B cell (primary cell): Measurements from ENCODE around the gene DYNC1I1.

Experiments used
- EZH2 ChIP-seq: IDR thresholded peaks from 2 replicates; pipeline ENCODE4 v1.6.1; 2012; ENCODE audit warnings: borderline replicate concordance, low read depth, mild to moderate bottlenecking, moderate library complexity, low read length; ENCODE audit not compliant: insufficient read depth, poor library complexity, severe bottlenecking
- TF ChIP-seq, protein P1 (sequence below): fragments of 200-600 bp; IDR thresholded peaks from one replicate; pipeline ENCODE4 v1.8.0; 2022; ENCODE audit warnings: antibody characterized with exemption, mild to moderate bottlenecking

DNA sequence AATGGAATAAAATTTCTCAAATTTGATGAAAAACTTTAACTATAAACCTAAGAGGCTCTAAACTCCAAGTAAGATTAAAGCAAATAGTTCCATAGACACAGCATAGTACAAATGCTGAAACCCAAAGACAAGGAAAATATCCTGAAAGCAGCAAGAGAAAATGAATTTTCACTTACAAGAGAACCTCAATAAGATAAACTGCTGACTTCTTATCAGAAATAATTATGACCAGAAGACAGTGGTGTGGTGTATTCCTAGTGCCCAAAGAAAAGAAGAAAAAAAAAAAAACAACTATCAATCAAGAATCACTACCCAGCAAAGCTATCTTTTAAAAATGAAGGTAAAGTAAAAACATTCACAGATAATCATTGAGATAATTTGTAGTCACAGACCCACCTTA is 106.3 kb downstream of the DYNC1I1 start:
- TF ChIP-seq, protein P1, sequence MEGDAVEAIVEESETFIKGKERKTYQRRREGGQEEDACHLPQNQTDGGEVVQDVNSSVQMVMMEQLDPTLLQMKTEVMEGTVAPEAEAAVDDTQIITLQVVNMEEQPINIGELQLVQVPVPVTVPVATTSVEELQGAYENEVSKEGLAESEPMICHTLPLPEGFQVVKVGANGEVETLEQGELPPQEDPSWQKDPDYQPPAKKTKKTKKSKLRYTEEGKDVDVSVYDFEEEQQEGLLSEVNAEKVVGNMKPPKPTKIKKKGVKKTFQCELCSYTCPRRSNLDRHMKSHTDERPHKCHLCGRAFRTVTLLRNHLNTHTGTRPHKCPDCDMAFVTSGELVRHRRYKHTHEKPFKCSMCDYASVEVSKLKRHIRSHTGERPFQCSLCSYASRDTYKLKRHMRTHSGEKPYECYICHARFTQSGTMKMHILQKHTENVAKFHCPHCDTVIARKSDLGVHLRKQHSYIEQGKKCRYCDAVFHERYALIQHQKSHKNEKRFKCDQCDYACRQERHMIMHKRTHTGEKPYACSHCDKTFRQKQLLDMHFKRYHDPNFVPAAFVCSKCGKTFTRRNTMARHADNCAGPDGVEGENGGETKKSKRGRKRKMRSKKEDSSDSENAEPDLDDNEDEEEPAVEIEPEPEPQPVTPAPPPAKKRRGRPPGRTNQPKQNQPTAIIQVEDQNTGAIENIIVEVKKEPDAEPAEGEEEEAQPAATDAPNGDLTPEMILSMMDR, result no peak
- no peak for TF ChIP-seq EZH2
